GM13976 (cell line): Measurements from ENCODE around the gene ANKUB1.

Experiments used
- DNase-seq: peaks from one replicate; pipeline ENCODE4 v3.0.0; 2012; ENCODE audit warnings: low spot score
- in situ Hi-C: fragments of 300-500 bp; cut with MboI; formaldehyde crosslinking; loops from one replicate; pipeline ENCODE4 v1.12.0; 2022; ENCODE audit warnings: low sequenced_read_pairs, mixed read lengths, inconsistent platforms; ENCODE audit not compliant: unreplicated experiment
- TF ChIP-seq, protein P1 (sequence below): IDR thresholded peaks from 2 replicates; pipeline ENCODE4 v1.5.1; 2012; ENCODE audit warnings: borderline replicate concordance, mild to moderate bottlenecking; ENCODE audit not compliant: insufficient read depth; ENCODE audit errors: extremely low read depth, missing control alignments, control extremely low read depth

ANKUB1 gene

DNA sequence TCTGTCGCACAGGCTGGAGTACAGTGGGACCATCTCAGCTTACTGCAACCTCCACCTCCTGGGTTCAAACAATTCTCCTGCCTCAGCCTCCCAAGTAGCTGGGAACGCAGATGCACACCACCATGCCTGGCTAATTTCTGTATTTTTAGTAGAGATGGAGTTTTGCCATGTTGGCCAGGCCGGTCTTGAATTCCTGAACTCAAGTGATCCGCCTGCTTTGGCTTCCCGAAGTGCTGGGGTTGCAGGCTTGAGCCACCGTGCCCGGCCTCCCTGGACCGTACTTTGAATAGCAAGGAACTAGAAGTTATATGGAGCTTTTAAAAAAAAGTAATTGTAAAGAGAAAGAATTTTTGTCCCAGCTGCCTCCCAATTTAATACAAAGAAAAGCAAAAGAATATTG, 8.3 kb upstream of the ANKUB1 start:
- in situ Hi-C loops = no loop called here
- DNase-seq = no peak
- TF ChIP-seq, protein P1, sequence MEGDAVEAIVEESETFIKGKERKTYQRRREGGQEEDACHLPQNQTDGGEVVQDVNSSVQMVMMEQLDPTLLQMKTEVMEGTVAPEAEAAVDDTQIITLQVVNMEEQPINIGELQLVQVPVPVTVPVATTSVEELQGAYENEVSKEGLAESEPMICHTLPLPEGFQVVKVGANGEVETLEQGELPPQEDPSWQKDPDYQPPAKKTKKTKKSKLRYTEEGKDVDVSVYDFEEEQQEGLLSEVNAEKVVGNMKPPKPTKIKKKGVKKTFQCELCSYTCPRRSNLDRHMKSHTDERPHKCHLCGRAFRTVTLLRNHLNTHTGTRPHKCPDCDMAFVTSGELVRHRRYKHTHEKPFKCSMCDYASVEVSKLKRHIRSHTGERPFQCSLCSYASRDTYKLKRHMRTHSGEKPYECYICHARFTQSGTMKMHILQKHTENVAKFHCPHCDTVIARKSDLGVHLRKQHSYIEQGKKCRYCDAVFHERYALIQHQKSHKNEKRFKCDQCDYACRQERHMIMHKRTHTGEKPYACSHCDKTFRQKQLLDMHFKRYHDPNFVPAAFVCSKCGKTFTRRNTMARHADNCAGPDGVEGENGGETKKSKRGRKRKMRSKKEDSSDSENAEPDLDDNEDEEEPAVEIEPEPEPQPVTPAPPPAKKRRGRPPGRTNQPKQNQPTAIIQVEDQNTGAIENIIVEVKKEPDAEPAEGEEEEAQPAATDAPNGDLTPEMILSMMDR = no peak

DNA sequence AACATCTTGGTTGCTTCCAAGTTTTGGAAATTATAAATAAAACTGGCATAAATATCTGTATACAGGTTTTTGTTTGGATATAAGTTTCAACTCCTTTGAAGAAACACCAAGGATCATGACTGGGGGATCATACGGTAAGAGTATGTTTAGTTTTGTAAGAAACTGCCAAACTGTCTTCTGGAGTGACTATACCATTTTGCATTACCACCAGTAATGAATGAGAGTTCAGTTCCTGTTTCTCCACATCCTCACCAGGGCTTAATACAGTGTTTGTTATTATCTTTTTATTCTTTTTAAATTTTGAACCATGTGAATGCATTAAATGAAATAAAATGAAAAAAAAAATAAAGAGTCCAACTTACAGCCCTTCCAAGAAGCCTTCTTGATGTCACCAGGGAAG, 3.7 kb upstream of the ANKUB1 start:
- no peak for DNase-seq
- TF ChIP-seq, protein P1 = no peak
- in situ Hi-C loops = no loop called here

DNA sequence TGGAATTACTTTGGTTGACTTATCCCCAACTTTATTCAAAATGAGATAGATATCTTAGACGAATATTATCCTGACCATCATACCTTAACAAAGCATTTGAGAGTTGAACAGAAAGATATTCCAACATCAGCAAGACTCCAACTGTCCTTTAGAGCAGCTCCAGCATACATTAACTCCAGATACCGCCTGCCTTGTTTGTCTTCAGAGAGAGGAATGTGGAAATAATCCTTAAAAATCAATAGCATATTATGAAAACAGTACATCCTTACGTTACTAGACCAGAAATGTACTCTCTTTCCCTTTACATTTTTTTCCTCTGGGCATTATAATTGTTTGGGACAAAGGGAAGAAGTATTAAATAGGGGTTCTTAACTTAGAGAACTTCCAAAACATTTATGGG, 1.7 kb downstream of the ANKUB1 start:
- DNase-seq = no peak
- in situ Hi-C loops = no loop called here
- TF ChIP-seq, protein P1 = no peak

DNA sequence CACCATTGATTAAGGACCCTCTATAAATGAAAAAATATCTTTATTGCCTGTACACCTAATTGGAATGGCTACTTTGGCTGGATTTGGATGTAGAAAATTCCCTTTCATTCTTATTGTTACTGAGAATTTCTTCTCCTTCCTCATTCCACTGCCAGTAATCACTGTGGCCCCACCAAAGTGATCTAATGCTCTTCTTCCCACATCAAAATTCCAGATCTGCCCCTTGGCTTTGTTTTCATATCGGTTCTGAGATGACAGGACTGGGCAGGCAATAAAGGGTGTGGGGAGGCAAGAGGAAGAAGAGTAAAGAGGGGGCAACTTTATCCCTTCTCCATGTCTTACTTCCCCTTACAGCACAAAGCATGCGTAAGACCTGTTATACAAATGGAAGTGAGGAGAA, 2.1 kb downstream of the ANKUB1 start:
- TF ChIP-seq, protein P1 = no peak
- DNase-seq = no peak
- in situ Hi-C loops = no loop called here

GRCh38 chr3:149784064-149784704, 8.2 kb downstream of the ANKUB1 start:
- DNase-seq = no peak
- in situ Hi-C loops = no loop called here
- TF ChIP-seq, protein P1 = no peak

GRCh38 chr3:149783576-149783975, 8.8 kb downstream of the ANKUB1 start:
- TF ChIP-seq, protein P1 = no peak
- DNase-seq = no peak
- in situ Hi-C loops = no loop called here
